ENCODE results near the gene GGCT. TPM values are rescaled to one million over a fixed set of nuclear protein-coding genes. Genes with fewer than 3 reads are reported as not detected.
A peak's percentile ranks its signal among the peaks of the same experiment; 100 is the strongest.

GGCT gene
- total RNA-seq, 1 experiment from 2014 or later: 67.6 TPM

GRCh38 chr7:30533886-30534285, 29.3 kb upstream of the GGCT start:
- TF ChIP-seq EZH2phosphoT487 (IDR thresholded peaks at IDR 0.05; ENCODE audit: borderline replicate concordance, low read length) (no peak), CTCF (conservative IDR thresholded peaks at IDR 0.05; ENCODE audit: low read depth, low read length) (no peak), EZH2 (IDR thresholded peaks at IDR 0.05; ENCODE audit: low read length, unreplicated experiment) (no peak)
- Histone ChIP-seq H3K4me1 (ENCODE audit: insufficient read depth, low read length) (no peaks in the 10 kb centered on the region), H3K4me2 (ENCODE audit: low read length) (no peak overlapping the region), H3F3A (ENCODE audit: low read length, unreplicated experiment) (no peaks in the 10 kb centered on the region), H4K20me1 (ENCODE audit: low read length) (no peaks in the 10 kb centered on the region), H3K27ac (ENCODE audit: low read length) (no peak overlapping the region), H2AFZ (ENCODE audit: low read length) (no peak overlapping the region), H3K27me3 (ENCODE audit: low read length) (no peaks in the 10 kb centered on the region), H3K4me3 (ENCODE audit: low read length) (no peak overlapping the region), H3K9me3 (ENCODE audit: low read length) (no peaks in the 10 kb centered on the region), H3K36me3 (ENCODE audit: low read depth, low read length) (no peaks in the 10 kb centered on the region), H3K79me2 (ENCODE audit: low read length) (no peaks in the 10 kb centered on the region), H3K9ac (ENCODE audit: low read length) (no peak overlapping the region), H3K9me2 (replicated peaks; ENCODE audit: low read length) (no peaks in the 10 kb centered on the region)
- ATAC-seq (no peak), DNase-seq (no peak)
- intact Hi-C loops (cut with micrococcal nuclease): no loop called here
- no TSS peak for BruUV-seq (replicated peaks)
- ChIA-PET POLR2A (ENCODE audit: unreplicated experiment) (no interaction called here), CTCF (no interaction called here)

DNA sequence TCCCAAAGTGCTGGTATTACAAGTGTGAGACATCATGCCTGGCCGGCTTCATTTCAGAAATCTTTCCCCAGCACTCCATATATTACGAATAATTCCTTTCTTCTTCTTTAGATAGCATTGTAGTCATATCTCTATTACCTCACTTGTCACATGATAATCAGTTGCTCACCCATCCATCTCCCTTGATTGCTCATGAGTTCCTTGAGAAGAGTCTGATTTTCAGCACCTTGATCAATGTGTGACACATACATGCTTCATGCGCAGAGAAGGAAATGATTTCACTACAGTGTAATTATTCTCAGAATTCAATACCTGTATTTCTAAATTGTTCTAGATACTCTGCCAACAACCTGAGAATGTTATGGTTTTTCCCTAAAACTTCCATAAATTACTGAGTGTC, 26.7 kb upstream of the GGCT start:
- Histone ChIP-seq H3K4me1 (ENCODE audit: insufficient read depth, low read length) (no peaks in the 10 kb centered on the region), H3K9ac (ENCODE audit: low read length) (no peak overlapping the region), H3K9me3 (ENCODE audit: low read length) (no peaks in the 10 kb centered on the region), H3K4me2 (ENCODE audit: low read length) (no peak overlapping the region), H3K79me2 (ENCODE audit: low read length) (no peaks in the 10 kb centered on the region), H4K20me1 (ENCODE audit: low read length) (no peaks in the 10 kb centered on the region), H3K36me3 (ENCODE audit: low read depth, low read length) (no peaks in the 10 kb centered on the region), H3K27me3 (ENCODE audit: low read length) (no peaks in the 10 kb centered on the region), H3K27ac (ENCODE audit: low read length) (0 out of 2 replicates have a peak overlapping the region, but pooled peaks have one; percentile 23), H3K4me3 (ENCODE audit: low read length) (no peak overlapping the region), H3F3A (ENCODE audit: low read length, unreplicated experiment) (no peaks in the 10 kb centered on the region), H2AFZ (ENCODE audit: low read length) (no peak overlapping the region), H3K9me2 (replicated peaks; ENCODE audit: low read length) (no peaks in the 10 kb centered on the region)
- POLR2A ChIA-PET (ENCODE audit: unreplicated experiment): no interaction called here
- ATAC-seq: no peak; the same call in 1 of the 2 replicates
- intact Hi-C loops (cut with micrococcal nuclease): no loop called here
- BruUV-seq (replicated peaks): no TSS peak
- TF ChIP-seq EZH2phosphoT487 (IDR thresholded peaks at IDR 0.05; ENCODE audit: borderline replicate concordance, low read length) (no peak), CTCF (conservative IDR thresholded peaks at IDR 0.05; ENCODE audit: low read depth, low read length) (no peak), EZH2 (IDR thresholded peaks at IDR 0.05; ENCODE audit: low read length, unreplicated experiment) (no peak)
- CTCF ChIA-PET: no interaction called here
- DNase-seq: peak; percentile 45

GRCh38 chr7:30530373-30530772, 25.7 kb upstream of the GGCT start:
- Histone ChIP-seq H3K36me3 (ENCODE audit: low read depth, low read length) (no peaks in the 10 kb centered on the region), H3K4me2 (ENCODE audit: low read length) (no peak overlapping the region), H3K27me3 (ENCODE audit: low read length) (no peaks in the 10 kb centered on the region), H3K9me3 (ENCODE audit: low read length) (no peaks in the 10 kb centered on the region), H3K9me2 (replicated peaks; ENCODE audit: low read length) (no peaks in the 10 kb centered on the region), H3F3A (ENCODE audit: low read length, unreplicated experiment) (no peaks in the 10 kb centered on the region), H4K20me1 (ENCODE audit: low read length) (no peaks in the 10 kb centered on the region), H2AFZ (ENCODE audit: low read length) (no peak overlapping the region), H3K4me3 (ENCODE audit: low read length) (no peak overlapping the region), H3K27ac (ENCODE audit: low read length) (no peak overlapping the region), H3K79me2 (ENCODE audit: low read length) (no peaks in the 10 kb centered on the region), H3K4me1 (ENCODE audit: insufficient read depth, low read length) (no peaks in the 10 kb centered on the region), H3K9ac (ENCODE audit: low read length) (no peak overlapping the region)
- intact Hi-C loops (cut with micrococcal nuclease): no loop called here
- TF ChIP-seq EZH2phosphoT487 (IDR thresholded peaks at IDR 0.05; ENCODE audit: borderline replicate concordance, low read length): no peak
- no peak for TF ChIP-seq EZH2 (IDR thresholded peaks at IDR 0.05; ENCODE audit: low read length, unreplicated experiment)
- no peak for TF ChIP-seq CTCF (conservative IDR thresholded peaks at IDR 0.05; ENCODE audit: low read depth, low read length)
- BruUV-seq (replicated peaks): no TSS peak
- ATAC-seq: no peak
- DNase-seq: no peak
- POLR2A ChIA-PET (ENCODE audit: unreplicated experiment): no interaction called here
- CTCF ChIA-PET: no interaction called here
